ENCODE measurements around the gene CPNE5.

CPNE5 gene

DNA sequence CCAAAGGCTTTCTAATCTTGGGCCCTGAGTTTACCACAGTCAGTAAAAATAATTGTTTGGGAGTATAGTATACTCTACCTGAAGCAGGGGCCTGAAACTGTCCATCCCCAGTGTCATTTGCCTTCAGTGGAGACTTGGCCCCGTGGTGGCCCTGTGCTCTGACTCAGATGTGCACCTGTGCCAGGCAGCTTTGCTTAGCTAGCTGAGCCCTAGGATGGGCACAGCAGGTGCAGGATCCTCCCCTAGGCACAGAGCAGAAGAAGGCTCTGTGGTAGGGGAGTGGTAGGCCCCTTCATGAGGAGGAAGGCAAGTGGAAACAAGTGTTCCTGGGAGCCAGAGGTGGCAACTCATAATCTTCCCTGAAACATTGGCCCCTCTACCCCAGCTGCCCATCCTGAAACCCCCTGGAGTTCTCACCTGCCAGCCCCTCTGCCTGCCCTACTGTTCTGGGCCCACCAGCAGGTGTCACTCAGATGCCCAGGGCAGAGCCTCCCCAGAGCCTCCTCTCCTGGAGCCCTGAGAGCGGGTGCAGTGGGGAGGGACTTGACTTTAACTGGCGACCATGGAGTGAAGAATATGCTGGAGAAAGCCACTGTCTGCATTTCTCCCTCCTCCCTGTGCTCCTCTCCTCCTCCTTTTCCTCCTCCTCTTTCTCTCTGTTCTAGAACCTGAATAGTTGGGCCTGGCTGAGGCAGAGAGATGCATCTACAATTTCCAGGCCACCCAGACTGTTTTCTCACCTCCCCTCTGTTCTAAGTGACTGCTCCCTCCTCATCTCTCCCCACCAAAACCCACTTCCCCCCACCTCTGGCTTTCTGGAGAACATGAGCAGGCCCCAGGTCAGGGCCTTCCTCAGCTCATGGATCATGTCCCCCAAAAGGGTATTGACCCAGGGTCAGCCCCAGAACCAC, 2.9 kb downstream of the CPNE5 start:
- no peak for DNase-seq (ENCODE audit: low read depth in 2 of 3, low spot score in 2 of 3)

GRCh38 chr6:36834576-36835341, 4.5 kb downstream of the CPNE5 start:
- no peak for DNase-seq (ENCODE audit: low read depth in 2 of 3, low spot score in 2 of 3)

GRCh38 chr6:36833182-36833789, 6.0 kb downstream of the CPNE5 start:
- no peak for DNase-seq (ENCODE audit: low read depth in 2 of 3, low spot score in 2 of 3)

- no peak for DNase-seq (ENCODE audit: low read depth in 2 of 3, low spot score in 2 of 3)
Observed at GRCh38 chr6:36832313-36832712, 6.9 kb downstream of the CPNE5 start.

DNA sequence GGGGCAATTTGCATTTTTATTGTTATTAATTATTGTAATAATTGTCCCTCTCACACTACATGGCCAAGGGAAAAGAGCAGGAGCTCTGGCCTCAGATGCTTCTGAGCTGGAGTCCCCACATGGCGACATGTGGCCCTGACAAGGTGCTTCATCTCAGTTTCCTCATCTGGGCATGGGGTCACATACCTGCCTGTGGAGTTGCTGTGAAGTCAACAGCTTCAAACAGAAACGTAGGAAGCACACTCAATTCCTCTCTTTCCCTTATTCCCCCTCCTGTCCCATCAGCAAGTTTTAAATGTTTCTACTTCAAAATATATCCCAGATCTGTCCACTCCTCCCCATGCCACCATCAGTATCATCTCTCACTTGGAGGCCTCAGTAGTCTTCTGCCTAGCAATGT, 8.7 kb downstream of the CPNE5 start:
- no peak for DNase-seq (ENCODE audit: low read depth in 2 of 3, low spot score in 2 of 3)

DNA sequence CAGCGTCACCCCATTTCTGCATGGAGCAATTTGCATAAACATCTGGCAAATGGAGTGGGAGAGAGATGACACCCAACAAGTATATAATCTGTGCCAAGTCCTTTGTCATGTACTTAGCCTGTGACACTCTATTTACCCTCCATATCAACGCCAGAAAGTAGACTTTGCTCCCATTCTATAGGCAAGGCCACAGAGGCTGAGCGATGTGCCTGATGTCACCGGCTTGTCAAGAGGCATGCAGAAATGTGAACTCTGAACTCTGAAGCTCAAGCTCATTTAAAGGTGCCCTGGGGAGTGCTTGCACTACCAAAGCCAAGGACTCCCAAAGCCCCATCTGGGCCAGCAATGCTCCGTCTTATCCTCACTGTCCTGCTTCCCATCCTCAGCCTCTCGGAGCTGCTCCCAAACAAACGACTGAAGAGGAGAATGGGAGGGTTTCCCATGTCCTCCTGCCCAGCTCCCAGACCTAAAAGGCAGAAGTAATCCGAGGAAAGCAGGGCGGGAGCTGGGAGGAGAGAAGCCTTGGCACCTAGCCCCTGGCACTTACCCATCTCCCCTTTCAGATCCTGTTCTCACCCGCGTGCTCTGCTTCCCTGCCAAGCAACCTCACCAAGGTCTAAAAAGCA, 9.2 kb downstream of the CPNE5 start:
- no peak for DNase-seq (ENCODE audit: low read depth in 2 of 3, low spot score in 2 of 3)

GRCh38 chr6:36827261-36828079, 11.8 kb downstream of the CPNE5 start:
- no peak for DNase-seq (ENCODE audit: low read depth in 2 of 3, low spot score in 2 of 3)

- DNase-seq (ENCODE audit: low read depth in 2 of 3, low spot score in 2 of 3): no peak
Observed at GRCh38 chr6:36826520-36827227, 12.6 kb downstream of the CPNE5 start.

- DNase-seq (ENCODE audit: low read depth in 2 of 3, low spot score in 2 of 3): no peak
Observed at GRCh38 chr6:36825994-36826393, 13.2 kb downstream of the CPNE5 start.

GRCh38 chr6:36825452-36825851, 13.8 kb downstream of the CPNE5 start:
- DNase-seq (ENCODE audit: low read depth in 2 of 3, low spot score in 2 of 3): no peak

DNA sequence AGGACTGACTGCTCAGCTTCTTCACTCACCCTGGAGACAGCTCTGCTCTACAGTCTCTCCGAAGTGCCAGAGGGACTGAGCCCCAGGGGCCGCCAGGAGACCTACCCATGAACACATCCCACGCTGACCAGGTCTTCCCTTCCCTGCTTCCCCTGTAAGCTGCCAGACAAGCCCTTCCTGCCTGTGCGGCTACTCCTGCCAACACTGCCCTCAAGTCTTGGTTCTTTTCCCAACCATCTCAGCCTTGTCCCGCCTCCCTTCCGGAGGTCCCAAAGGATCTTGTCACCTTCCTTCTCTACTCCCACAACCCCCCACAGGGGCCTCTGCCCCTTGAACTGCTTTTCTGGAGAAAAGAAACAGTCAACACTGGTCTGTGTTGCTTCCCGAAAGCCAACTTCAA, 15.0 kb downstream of the CPNE5 start:
- no peak for DNase-seq (ENCODE audit: low read depth in 2 of 3, low spot score in 2 of 3)

GRCh38 chr6:36823421-36824096, 15.7 kb downstream of the CPNE5 start:
- no peak for DNase-seq (ENCODE audit: low read depth in 2 of 3, low spot score in 2 of 3)

GRCh38 chr6:36822506-36823269, 16.6 kb downstream of the CPNE5 start:
- DNase-seq (ENCODE audit: low read depth in 2 of 3, low spot score in 2 of 3): no peak

DNA sequence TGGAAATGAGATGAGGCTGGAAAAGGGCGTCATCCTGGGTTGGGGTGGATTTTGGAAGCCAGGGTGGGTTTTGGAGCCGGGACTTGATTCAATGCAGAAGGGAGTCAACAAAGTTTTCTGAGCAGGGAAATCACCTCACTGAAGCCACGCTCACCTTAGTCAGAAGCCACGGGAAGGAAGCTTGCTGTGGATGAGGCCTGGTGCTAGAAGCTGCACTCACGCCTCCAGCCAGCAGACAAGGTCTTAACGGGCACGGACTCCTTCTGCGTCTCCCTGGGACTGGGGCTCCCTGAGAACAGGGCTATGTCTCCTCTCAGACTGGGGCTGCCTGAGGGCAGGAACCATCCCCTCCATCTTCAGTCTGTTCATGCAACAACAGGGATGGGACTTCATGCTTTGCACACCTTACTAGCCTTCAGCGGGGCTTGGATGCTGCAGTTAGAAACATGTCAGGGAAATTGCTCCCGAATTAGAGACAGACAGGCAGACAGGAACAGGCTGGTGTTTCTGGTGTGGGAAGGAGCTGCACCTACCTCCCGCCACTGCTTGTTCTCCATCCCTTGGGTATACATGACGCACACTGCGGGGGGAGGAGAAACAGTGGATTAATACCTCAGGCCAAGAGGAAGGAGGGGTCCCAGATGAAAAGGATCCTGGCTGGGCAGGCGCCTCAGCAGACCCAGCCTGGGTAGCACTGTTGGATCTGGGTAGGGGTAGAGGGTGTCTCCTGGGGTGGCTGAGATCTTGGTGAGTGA, 17.5 kb downstream of the CPNE5 start:
- DNase-seq (ENCODE audit: low read depth in 2 of 3, low spot score in 2 of 3): no peak

DNA sequence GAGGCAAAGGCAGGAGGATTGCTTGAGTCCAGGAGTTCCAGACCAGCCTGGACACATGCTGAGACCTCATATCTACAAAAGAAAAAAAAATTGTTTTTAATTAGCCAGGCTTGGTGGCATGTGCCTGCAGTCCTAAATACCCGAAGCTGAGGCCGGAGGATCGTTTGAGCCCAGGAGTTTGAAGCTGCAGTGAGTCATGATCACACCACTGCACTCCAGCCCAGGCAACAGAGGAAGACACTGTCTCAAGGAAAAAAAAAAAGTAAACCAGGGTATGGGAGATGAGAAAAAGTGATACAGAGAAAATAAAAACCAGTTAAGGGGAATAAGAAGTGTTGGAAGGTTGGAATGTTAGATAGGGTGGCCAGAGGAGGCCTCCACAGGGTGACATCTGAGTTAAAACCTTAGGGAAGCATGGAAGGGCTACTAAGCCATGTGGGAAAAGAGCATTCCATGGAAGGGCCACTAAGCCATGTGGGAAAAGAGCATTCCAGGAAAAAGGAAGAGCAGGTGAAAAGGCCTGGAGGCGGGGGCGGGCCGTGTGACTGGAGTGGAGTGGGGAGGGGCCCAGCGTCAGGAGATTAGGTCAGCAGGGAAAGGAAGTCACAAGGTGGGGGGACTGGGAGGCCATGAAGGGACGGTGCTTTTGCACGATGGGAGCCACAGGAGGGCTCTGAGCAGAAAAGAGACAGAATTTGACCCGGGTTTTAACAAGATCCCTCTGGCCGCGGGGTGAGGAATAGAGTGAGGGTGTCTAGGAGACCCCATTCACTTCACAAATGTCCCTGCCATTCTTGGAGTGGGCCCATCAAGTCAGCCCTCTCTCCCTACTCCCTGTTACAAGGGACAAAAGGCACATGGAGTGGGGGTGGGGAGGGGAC, 18.3 kb downstream of the CPNE5 start:
- DNase-seq (ENCODE audit: low read depth in 2 of 3, low spot score in 2 of 3): no peak

GRCh38 chr6:36818756-36819155, 20.5 kb downstream of the CPNE5 start:
- no peak for DNase-seq (ENCODE audit: low read depth in 2 of 3, low spot score in 2 of 3)

DNA sequence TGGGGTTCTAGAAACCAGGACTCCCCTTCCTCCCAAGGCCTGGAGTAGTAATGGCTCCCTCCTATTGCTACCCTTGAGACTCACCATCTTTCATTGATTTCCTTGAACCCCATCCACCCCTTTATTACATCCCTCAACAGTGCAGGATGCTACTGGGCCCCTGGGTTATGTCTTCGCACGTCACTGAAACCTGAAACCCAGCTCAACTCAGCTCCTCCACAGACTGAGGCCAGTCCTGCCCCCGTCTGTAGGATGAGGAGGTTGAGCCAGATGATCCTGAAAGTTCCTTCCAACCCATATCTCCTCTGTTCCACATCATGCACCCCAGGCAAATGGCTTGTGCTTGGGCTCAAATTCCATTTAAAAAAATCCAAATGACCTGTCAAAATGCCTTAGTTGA, 21.4 kb downstream of the CPNE5 start:
- DNase-seq (ENCODE audit: low read depth in 2 of 3, low spot score in 2 of 3): no peak
